Measurements from ENCODE around the gene CIRBP. TPM values are rescaled to one million over a fixed set of nuclear protein-coding genes. Genes with fewer than 3 reads are reported as not detected.

The CIRBP gene
- total RNA-seq, 3 donors from 2014 or later (not counting 1 experiment from before 2014, with no cell fraction given), result 410 to 454 (median 440) TPM

DNA sequence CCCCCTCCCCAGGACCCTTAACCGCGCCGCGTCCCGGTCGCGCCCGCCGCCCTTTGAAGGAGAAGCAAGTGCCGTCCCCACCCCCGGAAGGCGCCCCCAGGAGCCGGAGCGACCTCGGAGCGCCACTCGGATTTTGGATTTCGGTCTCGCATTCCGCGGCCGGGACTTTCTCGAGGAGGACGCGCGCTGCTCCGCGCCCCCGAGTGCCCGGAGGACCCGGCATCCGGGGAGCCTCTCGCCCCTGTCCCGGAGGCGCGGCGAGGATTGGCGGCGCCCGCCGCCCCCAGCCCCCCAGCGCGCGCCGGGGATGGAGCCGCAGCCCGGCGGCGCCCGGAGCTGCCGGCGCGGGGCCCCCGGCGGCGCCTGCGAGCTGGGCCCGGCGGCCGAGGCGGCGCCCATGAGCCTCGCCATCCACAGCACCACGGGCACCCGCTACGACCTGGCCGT, 19.1 kb upstream of the CIRBP start:
- no peak for DNase-seq
- under 1% methylated on average over 67 of the region's 67 CpGs for WGBS (ENCODE audit: insufficient coverage)
- Mint-ChIP-seq H3K9me3 (no peaks in the 10 kb centered on the region), H3K27ac (peak overlapping the region; percentile 88 to 97), H3K27me3 (ENCODE audit: low read depth in 2 of 2) (no peaks in the 10 kb centered on the region), H3K4me1 (peaks cover 0 to 25% of the 10 kb centered on the region in 2 donors), H3K36me3 (no peaks in the 10 kb centered on the region), H3K4me3 (peak overlapping the region; percentile 91)
- peak overlapping the region; percentile 88 for H3K4me3 ChIP-seq (ENCODE audit: low read length)
- peaks cover 48% of the 10 kb centered on the region for H3K4me1 ChIP-seq (ENCODE audit: control insufficient read depth, insufficient read depth, low read length)
- peak overlapping the region; percentile 88 for H3K27ac ChIP-seq (ENCODE audit: low read length)
- H3K27me3 ChIP-seq (ENCODE audit: control insufficient read depth, insufficient read depth, low read length), result no peaks in the 10 kb centered on the region
- no peak for ATAC-seq
- peaks cover 20% of the 10 kb centered on the region for H3K36me3 ChIP-seq (ENCODE audit: control insufficient read depth, insufficient read depth, low read length)
- H3K9me3 ChIP-seq (ENCODE audit: control insufficient read depth, insufficient read depth, low read length), result no peaks in the 10 kb centered on the region
- TF ChIP-seq, protein P1, sequence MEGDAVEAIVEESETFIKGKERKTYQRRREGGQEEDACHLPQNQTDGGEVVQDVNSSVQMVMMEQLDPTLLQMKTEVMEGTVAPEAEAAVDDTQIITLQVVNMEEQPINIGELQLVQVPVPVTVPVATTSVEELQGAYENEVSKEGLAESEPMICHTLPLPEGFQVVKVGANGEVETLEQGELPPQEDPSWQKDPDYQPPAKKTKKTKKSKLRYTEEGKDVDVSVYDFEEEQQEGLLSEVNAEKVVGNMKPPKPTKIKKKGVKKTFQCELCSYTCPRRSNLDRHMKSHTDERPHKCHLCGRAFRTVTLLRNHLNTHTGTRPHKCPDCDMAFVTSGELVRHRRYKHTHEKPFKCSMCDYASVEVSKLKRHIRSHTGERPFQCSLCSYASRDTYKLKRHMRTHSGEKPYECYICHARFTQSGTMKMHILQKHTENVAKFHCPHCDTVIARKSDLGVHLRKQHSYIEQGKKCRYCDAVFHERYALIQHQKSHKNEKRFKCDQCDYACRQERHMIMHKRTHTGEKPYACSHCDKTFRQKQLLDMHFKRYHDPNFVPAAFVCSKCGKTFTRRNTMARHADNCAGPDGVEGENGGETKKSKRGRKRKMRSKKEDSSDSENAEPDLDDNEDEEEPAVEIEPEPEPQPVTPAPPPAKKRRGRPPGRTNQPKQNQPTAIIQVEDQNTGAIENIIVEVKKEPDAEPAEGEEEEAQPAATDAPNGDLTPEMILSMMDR (IDR thresholded peaks at IDR 0.05), result no peak
- intact Hi-C loops (cut with micrococcal nuclease), result loop anchor here (1.0 to 10.0 kb wide), 3 partner anchors 16 to 325 kb away; partner anchors contain the start of genes ARID3A, RNU6-2 and TMEM259

DNA sequence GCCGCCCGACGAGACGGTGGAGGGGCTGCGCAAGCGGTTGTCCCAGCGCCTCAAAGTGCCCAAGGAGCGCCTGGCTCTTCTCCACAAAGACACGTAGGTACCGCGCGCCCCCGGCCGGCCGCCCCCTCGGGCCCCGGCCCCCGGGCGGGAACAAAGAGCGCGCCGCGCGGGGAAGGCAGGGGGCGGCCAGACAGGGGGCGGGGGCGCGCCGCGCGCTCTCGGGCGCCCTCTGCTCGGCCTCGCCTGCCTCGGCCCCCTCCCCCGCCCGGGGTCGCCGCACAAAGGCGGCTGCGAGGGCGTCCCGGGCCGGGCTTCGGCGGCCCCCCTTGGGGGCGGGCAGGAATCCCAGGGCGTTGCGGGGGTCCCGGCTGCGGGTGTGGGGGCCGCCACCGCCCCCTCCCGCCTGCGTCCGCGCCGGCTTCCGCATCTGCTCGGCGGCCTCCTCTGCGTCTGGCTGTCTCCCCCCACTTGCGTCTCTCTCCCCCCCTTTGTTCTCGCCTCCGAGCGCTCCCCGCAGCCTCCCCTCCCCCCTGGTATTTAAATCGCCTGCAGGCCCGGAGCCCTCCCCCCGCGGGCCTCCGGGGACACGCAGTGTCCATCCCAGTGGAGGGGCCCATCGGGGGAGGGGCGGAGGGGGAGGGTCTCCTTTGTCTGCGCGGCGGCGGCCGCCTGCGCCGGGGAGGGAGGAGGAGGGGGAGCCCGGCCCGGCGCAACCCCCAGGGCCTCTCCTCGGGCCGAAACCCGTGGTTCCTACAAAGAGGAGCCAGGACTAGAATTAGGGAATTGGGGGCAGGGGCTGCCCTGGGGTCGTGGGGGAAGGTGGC, 18.5 kb upstream of the CIRBP start:
- DNase-seq, result peak; percentile 72 to 87

GRCh38 chr19:1251330-1252220, 17.6 kb upstream of the CIRBP start:
- DNase-seq (peak; percentile 69 to 83), ATAC-seq (peak; percentile 0 to 1 (median 0))
- Histone ChIP-seq H3K9me3 (ENCODE audit: control insufficient read depth, insufficient read depth, low read length) (no peaks in the 10 kb centered on the region), H3K4me3 (ENCODE audit: low read length) (peak overlapping the region; percentile 82), H3K27me3 (ENCODE audit: control insufficient read depth, insufficient read depth, low read length) (no peaks in the 10 kb centered on the region), H3K27ac (ENCODE audit: low read length) (peak overlapping the region; percentile 99), H3K4me1 (ENCODE audit: control insufficient read depth, insufficient read depth, low read length) (peaks cover 58% of the 10 kb centered on the region), H3K36me3 (ENCODE audit: control insufficient read depth, insufficient read depth, low read length) (peaks cover 34% of the 10 kb centered on the region)
- no peaks in the 10 kb centered on the region for H3K27me3 Mint-ChIP-seq (ENCODE audit: low read depth in 2 of 2)
- peaks cover 0 to 28% of the 10 kb centered on the region in 2 donors for H3K4me1 Mint-ChIP-seq
- intact Hi-C loops (cut with micrococcal nuclease), result loop anchor here (1.0 kb wide), 1 partner anchor 8 kb away; no protein-coding TSS in a partner anchor
- TF ChIP-seq, protein P1 (IDR thresholded peaks at IDR 0.05), result no peak
- H3K9me3 Mint-ChIP-seq, result no peaks in the 10 kb centered on the region
- H3K4me3 Mint-ChIP-seq, result peak overlapping the region; percentile 95
- H3K27ac Mint-ChIP-seq, result peak overlapping the region; percentile 93 to 97
- H3K36me3 Mint-ChIP-seq, result no peaks in the 10 kb centered on the region
- WGBS (ENCODE audit: insufficient coverage), result under 1% methylated on average over 38 of the region's 41 CpGs

More for the DNA sequence above, 18.5 kb upstream of the CIRBP start:
- peaks cover 0 to 28% of the 10 kb centered on the region in 2 donors for H3K4me1 Mint-ChIP-seq
- no peaks in the 10 kb centered on the region for H3K27me3 Mint-ChIP-seq (ENCODE audit: low read depth in 2 of 2)
- under 1% methylated on average over 85 of the region's 90 CpGs for WGBS (ENCODE audit: insufficient coverage)
- TF ChIP-seq, protein P1 (IDR thresholded peaks at IDR 0.05), result no peak
- ATAC-seq, result peak in 2 of 3 donors; percentile 3 to 4
- peak overlapping the region; percentile 93 to 97 for H3K27ac Mint-ChIP-seq
- Histone ChIP-seq H3K36me3 (ENCODE audit: control insufficient read depth, insufficient read depth, low read length) (peaks cover 26% of the 10 kb centered on the region), H3K4me1 (ENCODE audit: control insufficient read depth, insufficient read depth, low read length) (peaks cover 49% of the 10 kb centered on the region), H3K27ac (ENCODE audit: low read length) (peak overlapping the region; percentile 99), H3K9me3 (ENCODE audit: control insufficient read depth, insufficient read depth, low read length) (no peaks in the 10 kb centered on the region), H3K27me3 (ENCODE audit: control insufficient read depth, insufficient read depth, low read length) (no peaks in the 10 kb centered on the region), H3K4me3 (ENCODE audit: low read length) (peak overlapping the region; percentile 88)
- H3K4me3 Mint-ChIP-seq, result peak overlapping the region; percentile 95
- no peaks in the 10 kb centered on the region for H3K36me3 Mint-ChIP-seq
- no peaks in the 10 kb centered on the region for H3K9me3 Mint-ChIP-seq
- intact Hi-C loops (cut with micrococcal nuclease), result loop anchor here (1.0 kb wide), 1 partner anchor 9 kb away; no protein-coding TSS in a partner anchor
